Suprapubic skin (tissue), 4 donors: ENCODE measurements around the gene GAS6.

Experiments used
- CTCF ChIP-seq, 2 donors: fragments of 200-600 bp in 1 of 2; fragments of 450-650 bp in 1 of 2; sonication (generic) in 1 of 2; IDR thresholded peaks; one replicate each; pipeline ENCODE4 v1.5.1; 2016 to 2019; ENCODE audit warnings: antibody characterized with exemption in 2 of 2, mild to moderate bottlenecking in 1 of 2, moderate library complexity in 1 of 2
- EP300 ChIP-seq: sonication (generic); formaldehyde crosslinking; IDR thresholded peaks from one replicate; pipeline ENCODE4 v1.6.1; 2017; ENCODE audit warnings: antibody characterized with exemption
- POLR2A ChIP-seq, 2 donors: fragments of 450-650 bp; IDR thresholded peaks; one replicate each; pipeline ENCODE4 v1.6.1; 2017; ENCODE audit warnings: antibody characterized with exemption in 2 of 2, mild to moderate bottlenecking in 2 of 2, moderate library complexity in 2 of 2
- POLR2AphosphoS5 ChIP-seq, 3 donors: sonication (generic); formaldehyde crosslinking; IDR thresholded peaks; one replicate each; pipeline ENCODE4 v1.6.1; 2017; ENCODE audit warnings: antibody characterized with exemption in 3 of 3

- no peak for TF ChIP-seq CTCF (IDR thresholded peaks at IDR 0.05)
- TF ChIP-seq POLR2AphosphoS5 (IDR thresholded peaks at IDR 0.05) = no peak
- TF ChIP-seq EP300 = no peak
- TF ChIP-seq POLR2A (IDR thresholded peaks at IDR 0.05) = no peak
Measured at GRCh38 chr13:113845723-113846635, 17.9 kb downstream of the GAS6 start.
